Measurements from ENCODE around the gene CRP. TPM values are rescaled to one million over a fixed set of nuclear protein-coding genes. Genes with fewer than 3 reads are reported as not detected.

Gene CRP
- total RNA-seq, 1 experiment from 2014 or later = 0.68 TPM

- Mint-ChIP-seq H3K9me3 (no peaks in the 10 kb centered on the region), H3K36me3 (no peaks in the 10 kb centered on the region), H3K4me1 (no peaks in the 10 kb centered on the region), H3K27me3 (ENCODE audit: low read depth) (no peaks in the 10 kb centered on the region), H3K27ac (no peak overlapping the region), H3K4me3 (no peak overlapping the region)
- peak; percentile 57 for ATAC-seq
- CTCF ChIA-PET = no interaction called here
- TF ChIP-seq USF2 (CRISPR knock-in tag; IDR thresholded peaks at IDR 0.05) = no peak
- no peak for TF ChIP-seq NFATC4 (CRISPR knock-in tag; IDR thresholded peaks at IDR 0.05)
- TF ChIP-seq IRF2 (CRISPR knock-in tag; IDR thresholded peaks at IDR 0.05; ENCODE audit: borderline replicate concordance, low read depth) = no peak
- TF ChIP-seq ATF3 (CRISPR knock-in tag; conservative IDR thresholded peaks at IDR 0.05) = no peak
- TF ChIP-seq ZNF138 (CRISPR knock-in tag; conservative IDR thresholded peaks at IDR 0.05) = no peak
- no peak for TF ChIP-seq ZNF317 (CRISPR knock-in tag; IDR thresholded peaks at IDR 0.05; ENCODE audit: borderline replicate concordance, low read depth)
- no peak for TF ChIP-seq SOX15 (CRISPR knock-in tag; IDR thresholded peaks at IDR 0.05)
- TF ChIP-seq TEAD1 (CRISPR knock-in tag; IDR thresholded peaks at IDR 0.05) = no peak
- TF ChIP-seq ZNF396 (CRISPR knock-in tag; IDR thresholded peaks at IDR 0.05; ENCODE audit: borderline replicate concordance) = no peak
- TF ChIP-seq ZNF425 (CRISPR knock-in tag; conservative IDR thresholded peaks at IDR 0.05) = no peak
- no peak for TF ChIP-seq ZNF263 (CRISPR knock-in tag; IDR thresholded peaks at IDR 0.05; ENCODE audit: low read depth)
- no peak for TF ChIP-seq ZNF423 (CRISPR knock-in tag; IDR thresholded peaks at IDR 0.05)
- TF ChIP-seq SMAD3 (CRISPR knock-in tag; IDR thresholded peaks at IDR 0.05; ENCODE audit: borderline replicate concordance) = no peak
- no peak for TF ChIP-seq ZNF219 (CRISPR knock-in tag; IDR thresholded peaks at IDR 0.05; ENCODE audit: borderline replicate concordance)
- TF ChIP-seq ELF4 (CRISPR knock-in tag; IDR thresholded peaks at IDR 0.05; ENCODE audit: low read depth) = no peak
- no peak for TF ChIP-seq MLX (CRISPR knock-in tag; IDR thresholded peaks at IDR 0.05)
- TF ChIP-seq ZBTB21 (CRISPR knock-in tag; IDR thresholded peaks at IDR 0.05; ENCODE audit: borderline replicate concordance) = no peak
- TF ChIP-seq FOXP1 (CRISPR knock-in tag; IDR thresholded peaks at IDR 0.05; ENCODE audit: borderline replicate concordance) = no peak
- no peak for TF ChIP-seq STAT6 (CRISPR knock-in tag; conservative IDR thresholded peaks at IDR 0.05; ENCODE audit: low read depth)
- no peak for TF ChIP-seq NR1H2 (CRISPR knock-in tag; IDR thresholded peaks at IDR 0.05)
- no peak for DNase-seq (ENCODE audit: low spot score)
- POLR2A ChIA-PET = no interaction called here
These were observed 45.1 kb downstream of the CRP start for GRCh38 chr1:159669338-159669737.

- no peak for DNase-seq (ENCODE audit: low spot score)
- CTCF ChIA-PET = no interaction called here
- Mint-ChIP-seq H3K4me1 (no peaks in the 10 kb centered on the region), H3K27me3 (ENCODE audit: low read depth) (no peaks in the 10 kb centered on the region), H3K9me3 (no peaks in the 10 kb centered on the region), H3K36me3 (no peaks in the 10 kb centered on the region), H3K27ac (no peak overlapping the region), H3K4me3 (no peak overlapping the region)
- POLR2A ChIA-PET = no interaction called here
- no peak for ATAC-seq
- TF ChIP-seq ZNF671 (CRISPR knock-in tag; IDR thresholded peaks at IDR 0.05) (no peak), JUN (CRISPR knock-in tag; IDR thresholded peaks at IDR 0.05) (no peak), SP1 (CRISPR knock-in tag; conservative IDR thresholded peaks at IDR 0.05) (no peak), ATF6 (CRISPR knock-in tag; IDR thresholded peaks at IDR 0.05) (no peak), TCF7 (CRISPR knock-in tag; IDR thresholded peaks at IDR 0.05; ENCODE audit: low read depth) (no peak), HMGXB4 (CRISPR knock-in tag; IDR thresholded peaks at IDR 0.05) (no peak), JAZF1 (CRISPR knock-in tag; IDR thresholded peaks at IDR 0.05) (no peak)
These were observed 45.6 kb downstream of the CRP start for GRCh38 chr1:159668739-159669138.
